Epithelial cell of proximal tubule (primary cell): ENCODE data around the gene DMRT2. TPM values are rescaled to one million over a fixed set of nuclear protein-coding genes. Genes with fewer than 3 reads are reported as not detected.

Experiments used
- DNase-seq: peaks from one replicate; pipeline ENCODE4 v3.0.0-alpha.2; 2011; ENCODE audit warnings: low read depth
- H3K4me3 ChIP-seq: 2 replicates; pipeline ENCODE4 v1.5.1; 2011; ENCODE audit warnings: low read depth, mild to moderate bottlenecking, low read length
- CTCF ChIP-seq: conservative IDR thresholded peaks from 2 replicates; pipeline ENCODE4 v1.5.1; 2012; ENCODE audit warnings: low read depth, mild to moderate bottlenecking, low read length
- total RNA-seq: library from RNA; depleted of rRNA; stranded (reverse); fragments of >200 nt; gene quantifications from 2 replicates; pipeline ENCODE4 v1.2.3, GENCODE V29; 2015

The DMRT2 gene
- total RNA-seq, 1 donor from 2014 or later, result 0.35 TPM

- H3K4me3 ChIP-seq, result no peak overlapping the region
- DNase-seq, result no peak
- TF ChIP-seq CTCF, result no peak
These were observed 34.9 kb downstream of the DMRT2 start for GRCh38 chr9:1085086-1085485.

DNA sequence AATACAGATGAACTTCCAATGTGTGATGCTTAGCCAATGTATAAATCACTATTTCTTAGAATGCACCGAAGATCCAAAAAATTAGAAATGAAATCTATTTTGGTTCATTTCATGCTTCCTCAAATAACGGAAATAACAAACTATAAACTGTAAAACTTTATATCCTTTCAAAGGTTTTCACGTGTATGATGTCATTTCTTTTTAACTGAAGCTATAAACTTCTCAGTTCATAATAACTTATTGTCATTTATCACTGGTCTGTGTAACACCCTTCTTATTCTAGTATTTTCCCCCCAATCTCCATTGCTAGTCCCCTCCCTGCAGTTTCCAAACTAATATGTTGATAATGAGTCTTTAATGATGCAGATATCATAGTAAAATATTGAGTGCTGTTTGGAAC is 36.4 kb downstream of the DMRT2 start:
- no peak for DNase-seq
- no peak overlapping the region for H3K4me3 ChIP-seq
- no peak for TF ChIP-seq CTCF

DNA sequence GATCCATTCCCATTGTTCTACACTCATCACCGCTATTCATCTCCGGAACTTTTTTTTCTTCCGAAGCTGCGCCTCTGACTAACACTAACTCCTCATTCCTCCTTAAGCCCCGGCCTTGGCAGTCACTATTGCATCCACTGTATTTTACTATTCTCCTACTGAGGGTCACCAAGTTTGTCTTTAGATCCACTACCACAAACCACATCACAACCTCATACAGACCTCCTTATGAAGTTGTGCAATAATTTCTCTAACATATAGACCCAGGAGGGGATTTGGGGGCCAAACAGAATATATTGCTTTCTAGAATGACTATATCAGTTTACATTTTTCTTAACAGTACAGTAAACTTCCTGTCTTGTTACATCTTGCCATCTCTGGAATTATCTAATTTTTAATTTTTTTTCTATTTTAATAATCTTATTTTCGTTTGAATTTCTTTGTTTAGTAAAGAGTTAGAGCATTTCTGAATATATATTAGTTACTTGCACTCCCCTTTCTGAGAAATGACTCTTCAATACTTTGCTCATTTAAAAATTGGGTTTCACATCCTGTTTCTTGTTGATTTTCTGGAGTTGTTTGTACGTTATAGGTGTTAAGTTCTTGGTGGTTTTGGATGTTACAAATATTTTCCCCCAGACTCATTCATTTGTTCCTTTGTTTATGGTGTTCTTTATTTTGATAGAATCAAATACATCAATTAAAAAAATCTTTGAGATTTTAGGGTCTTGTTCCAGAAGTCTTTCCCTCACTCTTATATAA is 37.1 kb downstream of the DMRT2 start:
- TF ChIP-seq CTCF, result no peak
- no peak for DNase-seq

DNA sequence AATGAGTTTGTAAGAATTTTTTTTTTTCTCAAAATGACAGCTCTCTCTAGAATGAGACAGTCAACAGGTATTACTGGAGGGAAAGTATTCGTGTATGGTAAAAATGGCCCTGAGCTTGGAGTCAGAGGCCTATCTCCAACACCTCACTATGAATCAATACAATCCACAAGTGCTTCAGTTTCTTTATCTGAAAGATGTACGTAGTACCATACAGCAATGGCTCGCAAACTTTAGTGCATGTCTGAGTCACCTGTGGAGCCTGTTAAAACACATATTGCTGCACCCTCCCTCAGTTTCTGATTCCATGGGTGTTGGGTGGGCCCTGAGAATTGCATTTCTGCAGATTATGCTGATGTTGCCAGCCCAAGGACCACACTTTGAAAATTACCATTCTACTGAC is 44.6 kb downstream of the DMRT2 start:
- no peak overlapping the region for H3K4me3 ChIP-seq
- no peak for DNase-seq
- TF ChIP-seq CTCF, result no peak

More for the DNA sequence above, 37.1 kb downstream of the DMRT2 start:
- H3K4me3 ChIP-seq, result no peak overlapping the region

DNA sequence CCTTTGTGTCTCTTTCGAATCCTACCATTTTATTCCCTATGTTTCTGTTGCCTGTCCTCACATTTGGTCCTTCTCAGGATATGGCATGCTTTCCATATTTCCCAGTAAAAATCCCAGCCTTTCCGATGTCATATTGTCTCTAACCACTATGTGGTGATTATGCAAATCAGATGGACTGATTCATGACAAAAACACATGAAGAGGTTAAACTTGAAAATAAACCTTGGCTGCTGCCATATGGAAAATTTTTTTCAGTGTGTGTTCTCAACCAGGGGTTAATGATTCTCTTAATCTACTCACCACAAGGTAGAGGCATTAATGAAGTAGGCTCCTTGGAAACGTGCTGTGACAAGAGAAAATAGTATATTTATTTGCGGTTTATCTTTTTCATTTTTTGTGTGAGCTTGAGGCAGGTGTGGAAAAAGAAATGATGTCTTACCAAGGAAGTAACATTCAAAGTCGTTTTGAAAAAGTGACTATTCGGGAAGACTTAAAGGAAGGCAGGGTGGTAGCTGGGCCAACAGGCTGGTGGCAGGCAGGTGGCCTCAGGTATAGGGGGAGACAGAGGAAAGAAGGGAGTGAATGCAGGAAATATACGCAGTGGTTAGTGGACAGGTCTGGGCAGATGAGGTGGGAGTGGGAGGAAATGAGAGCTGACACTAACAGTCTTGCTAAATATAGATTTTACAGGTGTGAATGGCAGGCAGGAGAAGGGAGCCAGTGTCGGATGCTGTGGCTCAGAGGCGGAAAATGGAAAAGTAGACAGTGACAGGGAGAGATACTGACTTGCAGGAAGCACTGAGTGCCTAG is 46.2 kb downstream of the DMRT2 start:
- H3K4me3 ChIP-seq, result no peak overlapping the region
- no peak for DNase-seq
- no peak for TF ChIP-seq CTCF

- no peak for TF ChIP-seq CTCF
- H3K4me3 ChIP-seq, result no peak overlapping the region
- no peak for DNase-seq
These were observed 48.4 kb downstream of the DMRT2 start for GRCh38 chr9:1098551-1098950.

- no peak for TF ChIP-seq CTCF
- no peak overlapping the region for H3K4me3 ChIP-seq
- DNase-seq, result no peak
These were observed 50.0 kb downstream of the DMRT2 start for GRCh38 chr9:1100201-1100600.
